Endothelial cell of umbilical vein (primary cell): ENCODE data around the gene FBXO9.

Source experiments
- EZH2 ChIP-seq: IDR thresholded peaks from 2 replicates; pipeline ENCODE4 v1.6.1; 2012; ENCODE audit warnings: borderline replicate concordance, low read depth, mild to moderate bottlenecking, moderate library complexity, low read length, inconsistent platforms; ENCODE audit not compliant: severe bottlenecking
- FOS ChIP-seq: IDR thresholded peaks from 2 replicates; pipeline ENCODE4 v1.6.1; 2011; ENCODE audit warnings: mild to moderate bottlenecking, low read length, moderate library complexity, borderline replicate concordance; ENCODE audit not compliant: insufficient read depth
- JUN ChIP-seq: IDR thresholded peaks from 2 replicates; pipeline ENCODE4 v1.6.1; 2011; ENCODE audit warnings: borderline replicate concordance, low read depth; ENCODE audit not compliant: insufficient read length, insufficient read depth
- MYC ChIP-seq: IDR thresholded peaks from one replicate; pipeline ENCODE4 v1.6.1; 2011; ENCODE audit warnings: mild to moderate bottlenecking, low read depth, low read length
- POLR2A ChIP-seq: IDR thresholded peaks from 2 replicates; pipeline ENCODE4 v1.6.1; 2012; ENCODE audit warnings: low read depth, mild to moderate bottlenecking, control low read depth, low read length
- POLR2AphosphoS5 ChIP-seq: IDR thresholded peaks from 2 replicates; pipeline ENCODE4 v1.6.1; 2012; ENCODE audit warnings: low read depth, mild to moderate bottlenecking, control low read depth, low read length, moderate library complexity; ENCODE audit not compliant: insufficient read depth
- TF ChIP-seq, protein P1 (sequence below), 2 donors: IDR thresholded peaks; 1 replicate in 1 of 2; 2 replicates in 1 of 2; pipeline ENCODE4 v1.5.1; 2011; ENCODE audit warnings: low read length in 2 of 2, mild to moderate bottlenecking in 2 of 2, moderate library complexity in 2 of 2, control low read depth in 1 of 2, inconsistent platforms in 1 of 2, low read depth in 1 of 2; ENCODE audit not compliant: insufficient read depth in 1 of 2; ENCODE audit errors: extremely low read depth in 1 of 2

DNA sequence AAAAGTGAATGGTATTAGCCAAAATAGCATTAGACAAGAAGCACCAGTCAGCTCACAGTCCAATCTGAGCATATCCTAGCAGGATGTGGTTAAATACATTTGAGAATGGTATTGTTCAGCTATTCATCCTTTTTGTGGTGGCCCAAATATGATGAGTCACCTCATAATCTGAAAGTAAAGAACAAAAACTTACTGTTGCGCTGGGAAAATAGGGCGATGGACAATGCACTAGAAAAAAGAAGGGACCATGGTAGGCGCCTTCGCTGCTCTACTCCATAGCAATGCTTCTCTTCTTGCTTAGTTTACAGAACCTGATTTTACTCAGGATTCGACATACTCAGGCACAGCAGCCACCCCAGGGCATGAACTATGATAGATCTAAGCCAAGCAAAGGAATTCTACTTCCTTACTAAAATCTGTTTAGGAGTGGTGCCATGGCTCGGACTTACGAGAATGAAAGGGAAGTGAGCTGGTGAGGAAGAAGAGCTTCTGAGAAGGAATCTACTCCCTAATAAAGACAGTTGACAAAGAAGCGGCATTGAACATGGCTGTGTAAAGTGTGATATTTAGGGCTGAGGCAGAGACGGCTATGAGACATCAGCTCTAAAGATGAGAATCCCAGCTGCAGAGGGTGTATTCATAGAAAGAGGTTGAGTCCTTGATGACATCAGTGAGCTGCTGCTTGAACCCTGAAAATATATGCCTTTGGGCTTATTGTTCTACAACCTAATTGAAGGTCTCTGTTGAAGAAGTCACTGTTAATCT is 16.6 kb upstream of the FBXO9 start:
- TF ChIP-seq, protein P1, sequence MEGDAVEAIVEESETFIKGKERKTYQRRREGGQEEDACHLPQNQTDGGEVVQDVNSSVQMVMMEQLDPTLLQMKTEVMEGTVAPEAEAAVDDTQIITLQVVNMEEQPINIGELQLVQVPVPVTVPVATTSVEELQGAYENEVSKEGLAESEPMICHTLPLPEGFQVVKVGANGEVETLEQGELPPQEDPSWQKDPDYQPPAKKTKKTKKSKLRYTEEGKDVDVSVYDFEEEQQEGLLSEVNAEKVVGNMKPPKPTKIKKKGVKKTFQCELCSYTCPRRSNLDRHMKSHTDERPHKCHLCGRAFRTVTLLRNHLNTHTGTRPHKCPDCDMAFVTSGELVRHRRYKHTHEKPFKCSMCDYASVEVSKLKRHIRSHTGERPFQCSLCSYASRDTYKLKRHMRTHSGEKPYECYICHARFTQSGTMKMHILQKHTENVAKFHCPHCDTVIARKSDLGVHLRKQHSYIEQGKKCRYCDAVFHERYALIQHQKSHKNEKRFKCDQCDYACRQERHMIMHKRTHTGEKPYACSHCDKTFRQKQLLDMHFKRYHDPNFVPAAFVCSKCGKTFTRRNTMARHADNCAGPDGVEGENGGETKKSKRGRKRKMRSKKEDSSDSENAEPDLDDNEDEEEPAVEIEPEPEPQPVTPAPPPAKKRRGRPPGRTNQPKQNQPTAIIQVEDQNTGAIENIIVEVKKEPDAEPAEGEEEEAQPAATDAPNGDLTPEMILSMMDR (IDR thresholded peaks at IDR 0.05; ENCODE audit: extremely low read depth in 1 of 2, insufficient read depth in 1 of 2, low read depth in 1 of 2, low read length in 2 of 2), result no peak
- TF ChIP-seq EZH2 (no peak), JUN (peak; percentile 68), POLR2A (no peak), POLR2AphosphoS5 (no peak), FOS (peak; percentile 90), MYC (no peak)
